ENCODE results near the gene IER5L.

IER5L gene
- total RNA-seq, result 11.6 to 11.9 reads per million in 2 donors

- peak; percentile 86 for DNase-seq
Observed at GRCh38 chr9:129177791-129178567, at the start of gene IER5L. TSS of gene IER5L (minus strand) at chr9:129178261. CDS start at chr9:129178052, 209 bp downstream.

GRCh38 chr9:129227843-129228189 is 49.8 kb upstream of the IER5L start:
- DNase-seq, result no peak

GRCh38 chr9:129225815-129226214 is 47.8 kb upstream of the IER5L start:
- DNase-seq, result no peak

GRCh38 chr9:129225490-129225778 is 47.4 kb upstream of the IER5L start:
- no peak for DNase-seq

GRCh38 chr9:129224618-129225489 is 46.8 kb upstream of the IER5L start:
- DNase-seq, result no peak

- no peak for DNase-seq
Observed at GRCh38 chr9:129223551-129224208, 45.6 kb upstream of the IER5L start.

GRCh38 chr9:129222819-129223218 is 44.8 kb upstream of the IER5L start:
- no peak for DNase-seq

GRCh38 chr9:129221979-129222635 is 44.0 kb upstream of the IER5L start:
- no peak for DNase-seq

- DNase-seq, result no peak
Observed at GRCh38 chr9:129221233-129221632, 43.2 kb upstream of the IER5L start.

GRCh38 chr9:129220771-129221170 is 42.7 kb upstream of the IER5L start:
- no peak for DNase-seq

- no peak for DNase-seq
Observed at GRCh38 chr9:129218918-129219317, 40.9 kb upstream of the IER5L start.

- DNase-seq, result no peak
Observed at GRCh38 chr9:129218272-129218625, 40.2 kb upstream of the IER5L start.

GRCh38 chr9:129213551-129213950 is 35.5 kb upstream of the IER5L start:
- no peak for DNase-seq

- DNase-seq, result no peak
Observed at GRCh38 chr9:129211686-129212085, 33.6 kb upstream of the IER5L start.

- DNase-seq, result no peak
Observed at GRCh38 chr9:129210125-129210524, 32.1 kb upstream of the IER5L start.

GRCh38 chr9:129209580-129209979 is 31.5 kb upstream of the IER5L start:
- no peak for DNase-seq

- no peak for DNase-seq
Observed at GRCh38 chr9:129209109-129209508, 31.0 kb upstream of the IER5L start.

- DNase-seq, result no peak
Observed at GRCh38 chr9:129208207-129209032, 30.4 kb upstream of the IER5L start.

- DNase-seq, result no peak
Observed at GRCh38 chr9:129206905-129207304, 28.8 kb upstream of the IER5L start.

- no peak for DNase-seq
Observed at GRCh38 chr9:129206401-129206800, 28.3 kb upstream of the IER5L start.

- no peak for DNase-seq
Observed at GRCh38 chr9:129204840-129205239, 26.8 kb upstream of the IER5L start.

GRCh38 chr9:129203556-129203909 is 25.5 kb upstream of the IER5L start:
- DNase-seq, result no peak
